ENCODE data around the gene TMEM176A.

DNA sequence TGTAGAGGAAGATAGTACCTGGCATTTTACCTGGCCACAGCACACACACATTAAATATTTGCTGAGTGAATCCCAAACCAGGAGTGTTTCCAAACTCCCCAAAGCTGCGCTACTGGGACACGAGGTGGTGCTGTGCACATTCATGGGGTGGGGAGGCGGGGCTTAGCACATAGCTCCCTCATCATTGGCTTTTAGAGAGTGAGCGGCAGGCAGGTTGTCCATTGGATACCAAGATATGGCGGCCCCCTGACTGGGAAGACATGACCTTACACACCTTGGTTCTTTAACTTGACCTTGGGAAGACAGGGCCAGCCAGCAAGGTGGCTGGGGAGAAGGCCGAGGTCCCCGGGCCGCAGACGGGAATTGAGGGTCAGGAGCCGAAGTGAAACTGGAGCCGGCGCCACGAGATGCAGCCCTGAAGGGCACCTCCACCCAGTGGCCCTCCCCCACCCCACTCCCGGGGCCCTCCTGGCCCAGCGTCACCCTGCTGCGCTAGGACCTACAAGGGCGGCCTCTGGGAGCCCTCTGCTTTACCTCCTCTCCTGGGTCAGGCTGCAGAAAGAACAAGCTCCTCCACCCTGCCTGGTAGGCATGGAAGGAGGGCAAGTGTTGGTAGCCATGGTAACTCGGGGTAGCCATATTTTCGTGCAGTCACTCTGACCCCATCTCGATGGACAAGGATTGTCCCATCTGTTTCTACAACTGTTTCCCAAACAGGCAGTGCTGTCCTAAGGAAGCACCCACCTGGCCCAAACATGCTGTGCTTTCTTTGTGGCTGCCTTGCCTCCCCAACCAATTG, 24.0 kb downstream of the TMEM176A start:
- no peak for TF ChIP-seq POLR2A (IDR thresholded peaks at IDR 0.05)
- TF ChIP-seq, protein P1, sequence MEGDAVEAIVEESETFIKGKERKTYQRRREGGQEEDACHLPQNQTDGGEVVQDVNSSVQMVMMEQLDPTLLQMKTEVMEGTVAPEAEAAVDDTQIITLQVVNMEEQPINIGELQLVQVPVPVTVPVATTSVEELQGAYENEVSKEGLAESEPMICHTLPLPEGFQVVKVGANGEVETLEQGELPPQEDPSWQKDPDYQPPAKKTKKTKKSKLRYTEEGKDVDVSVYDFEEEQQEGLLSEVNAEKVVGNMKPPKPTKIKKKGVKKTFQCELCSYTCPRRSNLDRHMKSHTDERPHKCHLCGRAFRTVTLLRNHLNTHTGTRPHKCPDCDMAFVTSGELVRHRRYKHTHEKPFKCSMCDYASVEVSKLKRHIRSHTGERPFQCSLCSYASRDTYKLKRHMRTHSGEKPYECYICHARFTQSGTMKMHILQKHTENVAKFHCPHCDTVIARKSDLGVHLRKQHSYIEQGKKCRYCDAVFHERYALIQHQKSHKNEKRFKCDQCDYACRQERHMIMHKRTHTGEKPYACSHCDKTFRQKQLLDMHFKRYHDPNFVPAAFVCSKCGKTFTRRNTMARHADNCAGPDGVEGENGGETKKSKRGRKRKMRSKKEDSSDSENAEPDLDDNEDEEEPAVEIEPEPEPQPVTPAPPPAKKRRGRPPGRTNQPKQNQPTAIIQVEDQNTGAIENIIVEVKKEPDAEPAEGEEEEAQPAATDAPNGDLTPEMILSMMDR (IDR thresholded peaks at IDR 0.05 in 8 of 11, conservative IDR thresholded peaks at IDR 0.05 in 3 of 11): no peak
- TF ChIP-seq POLR2AphosphoS5 (IDR thresholded peaks at IDR 0.05): no peak
